Stimulated activated CD8-positive, alpha-beta memory T cell treated with anti-CD3 and anti-CD28 coated beads, Interleukin-7, amount 100 ng/mL, for 48 hours (primary cell): ENCODE results near the gene SERPINB6.
"Not testable (repeated sequence)": the region's sequence is repeated elsewhere in the genome, so short reads cannot be mapped to it uniquely, and the experiment has no call there.

Experiments used
- DNase-seq, 2 donors: peaks; one replicate each; pipeline ENCODE4 v3.0.0-alpha.2; 2020; ENCODE audit warnings: low read depth in 1 of 2; ENCODE audit errors: extremely low read depth in 1 of 2

SERPINB6 gene

DNA sequence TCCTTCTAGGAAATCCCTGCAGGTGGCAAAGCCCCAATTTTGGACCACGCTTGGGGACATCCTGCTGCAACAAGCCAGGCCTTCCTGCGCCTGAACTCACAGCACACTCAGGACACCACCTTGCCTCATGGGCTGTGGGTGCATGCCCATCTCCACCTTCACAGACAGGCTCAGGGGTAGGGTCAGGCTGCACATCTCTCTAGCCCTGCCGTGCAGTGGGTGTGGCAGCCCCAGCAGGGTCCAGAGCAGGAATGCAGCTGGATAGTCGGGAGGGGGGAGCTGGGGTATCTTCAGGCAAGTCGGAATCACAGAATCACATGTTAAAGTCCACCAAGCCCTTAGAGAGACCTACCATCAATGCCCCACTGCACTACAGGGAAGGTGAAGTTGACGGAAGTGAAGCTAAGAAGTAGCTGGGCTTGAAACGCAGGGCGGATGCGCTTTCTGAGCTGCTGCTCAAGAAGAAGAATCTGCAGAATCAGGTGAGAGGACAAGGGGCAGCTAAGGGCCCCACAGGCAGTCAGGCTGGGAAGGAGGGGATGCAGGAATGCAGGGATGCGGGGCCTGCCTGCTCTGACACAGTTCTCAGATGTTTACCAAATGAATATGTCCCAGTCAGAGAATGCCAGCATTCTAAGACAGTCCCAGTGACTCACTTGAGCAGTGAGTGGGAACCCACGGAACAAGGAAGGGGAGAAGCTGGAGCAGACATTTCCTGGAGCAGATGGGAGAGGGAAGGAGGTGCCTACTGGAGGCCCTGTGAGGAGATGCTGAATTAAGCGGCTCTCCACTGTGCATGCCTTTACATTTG is 11.3 kb downstream of the SERPINB6 start:
- DNase-seq, result no peak

DNA sequence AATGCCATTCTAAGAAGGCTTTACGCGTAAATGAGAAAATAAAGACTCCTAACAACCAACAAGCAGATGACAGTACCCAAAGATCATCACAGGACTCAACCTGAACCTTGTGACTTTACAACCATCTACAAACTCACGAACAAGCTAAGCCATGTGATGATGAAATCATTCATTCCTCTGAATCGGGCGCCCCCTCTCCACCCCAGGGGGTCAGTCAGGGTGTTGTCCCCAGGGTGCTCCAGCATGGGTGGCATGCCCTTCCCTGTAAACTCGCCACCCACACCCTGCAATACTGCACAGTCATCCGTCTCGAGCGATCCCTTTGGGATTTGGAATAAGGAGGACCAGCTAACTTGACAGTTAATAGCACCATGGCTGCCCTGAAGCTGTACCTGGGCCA is 12.6 kb downstream of the SERPINB6 start:
- no peak for DNase-seq

- DNase-seq, result no peak
Measured at GRCh38 chr6:2958331-2958711, 13.0 kb downstream of the SERPINB6 start.

DNA sequence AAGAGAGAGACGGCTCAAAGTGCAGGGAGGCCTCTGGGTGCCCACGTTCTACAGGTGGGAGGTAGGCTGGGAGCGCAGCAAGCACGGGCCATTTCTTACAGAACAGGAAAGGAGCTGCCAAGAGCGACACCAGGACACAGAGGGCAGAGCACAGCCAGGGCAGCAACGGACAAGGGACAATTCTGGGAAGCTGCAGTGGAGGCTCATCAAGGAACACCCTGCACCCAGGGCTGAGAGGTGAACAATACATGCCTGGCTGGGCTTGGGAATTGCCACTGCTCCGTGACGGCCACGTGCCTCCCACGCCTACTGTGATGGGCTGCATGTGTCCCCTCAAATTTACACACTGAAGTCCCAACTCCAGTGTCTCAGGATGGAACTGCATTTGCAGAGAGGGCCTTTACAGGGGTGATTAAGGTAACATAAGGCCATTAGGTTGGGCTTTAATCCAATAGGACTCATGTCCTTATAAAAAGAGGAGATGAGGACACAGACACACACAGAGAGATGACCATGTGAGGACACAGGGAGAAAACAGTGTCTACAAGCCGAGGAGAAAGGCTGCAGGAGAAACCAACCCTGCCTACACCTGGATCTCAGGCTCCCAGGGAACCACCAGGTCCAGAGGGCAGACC is 13.6 kb downstream of the SERPINB6 start:
- no peak for DNase-seq

GRCh38 chr6:2956930-2957685 is 14.3 kb downstream of the SERPINB6 start:
- DNase-seq, result no peak

DNA sequence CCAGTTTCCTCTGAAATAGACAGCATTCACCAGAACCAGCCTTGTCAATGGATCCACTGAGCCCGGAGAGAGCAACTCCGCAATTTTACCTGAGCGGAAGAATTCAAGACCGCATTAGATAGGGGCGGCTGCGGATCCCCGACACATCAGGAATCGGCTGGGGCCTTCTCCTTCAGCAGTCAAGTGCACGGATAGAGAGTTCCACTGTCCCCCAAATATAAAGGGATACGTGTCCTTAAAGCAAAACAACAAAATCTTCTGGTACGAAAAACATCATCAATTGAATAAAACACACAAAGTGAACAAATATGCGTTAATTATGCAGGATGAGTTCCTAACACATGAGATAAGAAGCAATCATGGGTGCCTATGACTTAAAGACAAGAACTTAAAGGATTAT is 18.3 kb downstream of the SERPINB6 start:
- DNase-seq, result no peak

GRCh38 chr6:2952557-2953095 is 18.7 kb downstream of the SERPINB6 start:
- DNase-seq, result no peak

GRCh38 chr6:2951728-2952127 is 19.6 kb downstream of the SERPINB6 start:
- no peak for DNase-seq

GRCh38 chr6:2950713-2951112 is 20.7 kb downstream of the SERPINB6 start:
- DNase-seq, result no peak

- no peak for DNase-seq
Measured at GRCh38 chr6:2949536-2950083, 21.8 kb downstream of the SERPINB6 start.

DNA sequence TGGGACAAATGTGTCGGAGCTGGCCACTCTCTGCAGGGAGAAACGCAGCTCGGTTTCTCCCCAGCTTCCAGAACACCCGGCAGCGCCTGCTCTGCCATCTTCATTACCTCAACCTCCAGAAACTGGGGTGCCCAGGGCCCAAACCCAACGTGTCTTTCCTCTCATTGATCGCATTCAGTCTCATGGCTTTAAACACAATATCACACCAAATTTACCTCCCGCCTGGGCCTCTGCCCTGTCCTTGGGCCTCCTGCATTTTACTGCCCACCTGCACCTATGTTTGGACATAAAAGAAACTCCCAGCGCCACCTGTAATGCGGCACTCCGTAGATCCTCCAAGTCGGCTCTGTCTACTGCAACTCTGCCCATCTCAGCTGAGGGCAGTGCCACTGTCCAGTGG is 22.2 kb downstream of the SERPINB6 start:
- no peak for DNase-seq

DNA sequence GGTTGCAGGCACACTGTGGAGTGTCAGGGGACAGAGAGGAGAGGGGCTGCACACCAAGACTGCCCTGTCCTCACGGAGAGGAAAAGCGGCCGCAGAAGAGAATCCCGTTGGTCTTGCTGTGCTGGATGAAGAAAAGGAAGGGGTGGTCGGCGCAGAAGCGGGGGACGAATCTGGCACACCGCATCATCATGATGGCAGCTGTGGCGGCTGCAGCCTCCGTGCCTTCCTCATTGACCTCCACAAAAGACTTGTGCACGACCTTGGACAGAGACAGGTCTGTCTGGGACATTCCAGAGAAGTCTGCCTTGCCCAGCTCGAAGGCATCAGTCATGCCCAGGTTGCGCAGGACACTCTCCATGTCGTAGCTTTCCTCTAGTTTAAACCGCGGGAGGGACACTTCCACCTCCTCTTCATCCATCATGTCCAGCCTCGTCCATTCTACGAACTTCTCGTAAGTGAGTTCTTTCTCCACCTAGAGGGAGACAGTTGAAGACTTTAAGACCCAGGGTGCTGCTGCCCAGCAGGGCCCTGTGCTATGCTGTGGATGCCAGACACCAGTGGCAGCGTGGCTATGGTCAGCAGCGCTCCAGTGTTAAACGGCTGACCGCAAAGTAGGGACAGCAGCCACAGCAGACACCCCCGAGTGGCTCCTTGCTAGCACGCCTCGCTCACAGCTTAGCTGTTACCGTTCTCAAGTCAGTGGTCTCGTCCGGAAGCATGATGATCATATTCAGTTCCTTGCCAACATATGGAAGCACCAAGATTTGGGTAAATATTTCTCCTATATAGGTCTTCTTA is 22.9 kb downstream of the SERPINB6 start:
- no peak for DNase-seq

GRCh38 chr6:2947445-2947844 is 23.9 kb downstream of the SERPINB6 start:
- no peak for DNase-seq

- DNase-seq, result no peak
Measured at GRCh38 chr6:2945153-2945452, 26.3 kb downstream of the SERPINB6 start.

DNA sequence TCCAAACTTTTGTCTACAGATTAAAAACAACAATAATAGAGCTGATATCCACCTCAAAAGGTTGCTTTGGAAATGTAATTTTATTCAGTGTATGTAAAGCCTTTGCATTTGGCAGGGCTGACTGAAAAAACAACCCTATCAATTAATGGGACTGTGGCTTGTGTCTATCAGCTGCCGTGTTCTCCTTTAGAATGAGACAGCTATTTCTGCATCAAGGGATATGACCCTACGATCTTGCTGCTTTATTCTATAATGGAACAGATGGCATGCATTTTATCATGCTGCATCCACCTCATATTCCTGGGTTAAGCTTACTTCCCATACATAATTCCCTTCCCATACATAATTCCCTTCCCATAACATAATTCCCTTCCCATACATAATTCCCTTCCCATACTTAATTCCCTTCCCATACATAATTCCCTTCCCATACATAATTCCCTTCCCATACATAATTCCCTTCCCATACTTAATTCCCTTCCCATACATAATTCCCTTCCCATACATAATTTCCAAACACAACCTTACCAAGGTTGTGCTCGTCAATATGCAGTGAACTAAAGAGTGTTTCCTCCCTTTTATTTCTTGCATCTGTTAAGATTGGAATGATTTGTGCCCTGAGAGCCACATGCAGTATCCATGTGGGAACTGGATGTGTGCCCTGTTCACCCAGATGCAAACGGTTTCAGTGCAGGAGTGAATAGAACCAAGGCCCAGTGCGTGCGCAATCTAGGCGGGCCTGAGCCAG is 26.8 kb downstream of the SERPINB6 start:
- DNase-seq, result no peak

DNA sequence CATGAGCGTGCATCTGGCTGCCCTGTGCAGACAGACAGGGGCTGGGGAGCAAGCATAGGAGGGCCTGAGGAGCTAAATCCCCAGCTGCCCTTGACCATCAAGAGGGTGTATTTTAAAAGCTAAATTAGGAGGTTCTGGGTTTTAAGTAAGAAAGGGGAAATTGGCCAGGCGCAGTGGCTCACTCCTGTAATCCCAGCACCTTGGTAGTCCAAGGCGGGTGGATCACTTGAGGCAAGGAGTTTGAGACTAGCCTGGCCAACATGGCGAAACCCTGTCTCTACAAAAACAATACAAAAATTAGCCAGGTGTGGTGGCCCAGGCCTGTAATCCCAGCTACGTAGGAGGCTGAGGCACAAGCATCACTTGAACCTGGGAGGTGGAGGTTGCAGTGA is 27.8 kb downstream of the SERPINB6 start:
- no peak for DNase-seq

DNA sequence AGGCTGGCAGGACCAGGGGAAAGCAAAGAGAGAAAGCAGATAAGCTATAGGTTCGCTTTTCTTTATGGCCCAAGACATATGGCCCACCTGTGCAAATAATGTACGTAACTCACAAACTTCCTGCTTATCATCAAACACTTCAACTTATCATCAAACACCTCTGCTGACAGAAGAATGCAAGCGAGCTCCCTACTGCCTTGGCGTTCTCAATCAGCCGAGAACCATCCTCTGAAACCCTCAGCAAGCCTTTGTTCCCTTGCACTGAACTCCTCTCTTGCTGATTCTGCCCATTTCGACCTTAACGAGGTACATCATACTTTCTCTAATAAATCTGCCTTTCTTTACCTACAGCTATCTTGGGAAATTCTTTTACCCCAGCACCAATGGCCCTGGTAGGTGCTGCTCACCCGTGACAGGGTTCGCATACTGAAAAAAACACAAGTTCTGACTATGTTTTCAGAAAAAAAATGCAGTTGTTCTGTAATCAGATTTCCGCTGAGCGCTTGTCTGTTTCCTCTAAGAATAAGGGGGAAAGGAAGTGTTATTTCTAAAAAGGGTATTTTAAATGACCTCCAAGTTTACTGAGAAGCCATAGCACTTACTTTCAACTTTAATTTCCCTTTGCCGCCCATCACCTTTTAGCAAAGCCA is 28.3 kb downstream of the SERPINB6 start:
- DNase-seq, result no peak

DNA sequence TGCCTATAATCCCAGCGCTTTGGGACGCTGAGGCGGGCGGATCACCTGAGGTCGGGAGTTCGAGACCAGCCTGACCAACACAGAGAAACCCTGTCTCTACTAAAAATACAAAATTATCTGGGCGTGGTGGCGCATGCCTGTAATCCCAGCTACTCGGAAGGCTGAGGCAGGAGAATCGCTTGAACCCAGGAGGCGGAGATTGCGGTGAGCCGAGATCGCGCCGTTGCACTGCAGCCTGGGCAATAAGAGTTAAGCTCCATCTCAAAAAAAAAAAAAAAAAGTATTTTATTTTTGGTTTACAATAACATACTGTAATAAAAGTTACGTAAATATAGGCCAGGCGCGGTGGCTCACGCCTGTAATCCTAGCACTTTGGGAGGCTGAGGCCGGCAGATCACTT is 29.3 kb downstream of the SERPINB6 start:
- DNase-seq, result not testable (repeated sequence)

GRCh38 chr6:2940851-2941250 is 30.5 kb downstream of the SERPINB6 start:
- DNase-seq, result no peak
